Left ventricle myocardium superior (tissue), 1 donor: ENCODE measurements around the gene DNAH6. TPM values are rescaled to one million over a fixed set of nuclear protein-coding genes. Genes with fewer than 3 reads are reported as not detected.

ENCODE experiments used
- ATAC-seq: fragments of 200-7000 bp; cut with Tn5 transposase; one replicate; pipeline ENCODE4 v1.9.1; 2020; ENCODE audit warnings: mild to moderate bottlenecking, moderate library complexity
- DNase-seq: peaks from one replicate; pipeline ENCODE4 v3.0.0-alpha.2; 2020
- intact Hi-C: fragments of 100-400 bp; cut with micrococcal nuclease; formaldehyde crosslinking; loops from one replicate; pipeline ENCODE4 v1.11.0; 2022
- total RNA-seq: library from RNA; stranded (reverse); fragmentation: NEBNext Ultra II Directional; extraction: Animal tissue kit (Norgen Biotek cat#: 25700); gene quantifications from one replicate; pipeline ENCODE4 v1.2.1, GENCODE V29; 2021
- donor health status: DM: no; HTN: yes; CAD: no; lungs with severe emphysema.

Gene DNAH6
- total RNA-seq, 1 donor from 2014 or later: 0.22 TPM

DNA sequence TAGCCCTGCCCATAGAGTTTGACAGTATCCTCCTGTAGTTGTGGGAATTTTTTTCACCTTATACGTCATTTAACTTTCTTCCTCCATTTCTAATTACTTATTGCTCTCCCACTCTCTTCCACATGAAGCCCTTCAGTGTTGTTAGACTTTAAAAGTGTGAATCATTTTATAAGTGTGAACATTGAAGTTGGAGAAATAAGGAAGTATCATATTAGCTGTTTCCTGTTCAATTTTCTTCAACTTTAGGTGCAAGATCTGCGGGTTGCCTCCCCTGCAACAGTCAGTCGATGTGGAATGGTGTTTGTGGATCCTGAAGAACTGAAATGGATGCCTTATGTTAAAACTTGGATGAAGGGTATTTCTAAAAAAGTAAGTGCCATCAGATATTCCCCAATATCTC, 138.1 kb downstream of the DNAH6 start:
- ATAC-seq (no peak), DNase-seq (no peak)
- intact Hi-C loops: no loop called here

DNA sequence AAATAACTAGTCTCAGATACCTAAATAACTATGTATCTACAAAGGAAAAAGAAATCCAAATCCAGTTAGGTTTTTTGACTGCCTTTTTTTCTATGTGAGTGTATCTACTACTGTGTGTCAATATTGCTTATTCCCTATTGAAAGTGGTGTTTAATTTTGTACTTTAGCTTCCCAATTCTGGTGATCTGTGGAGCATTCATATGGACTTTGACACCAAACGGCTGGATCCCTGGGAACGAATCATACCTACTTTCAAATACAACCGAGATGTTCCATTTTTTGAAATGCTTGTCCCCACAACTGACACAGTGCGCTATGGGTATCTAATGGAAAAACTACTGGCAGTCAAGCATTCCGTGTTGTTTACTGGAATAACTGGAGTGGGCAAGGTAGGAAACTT, 152.8 kb downstream of the DNAH6 start:
- no peak for ATAC-seq
- intact Hi-C loops: no loop called here
- DNase-seq: no peak

DNA sequence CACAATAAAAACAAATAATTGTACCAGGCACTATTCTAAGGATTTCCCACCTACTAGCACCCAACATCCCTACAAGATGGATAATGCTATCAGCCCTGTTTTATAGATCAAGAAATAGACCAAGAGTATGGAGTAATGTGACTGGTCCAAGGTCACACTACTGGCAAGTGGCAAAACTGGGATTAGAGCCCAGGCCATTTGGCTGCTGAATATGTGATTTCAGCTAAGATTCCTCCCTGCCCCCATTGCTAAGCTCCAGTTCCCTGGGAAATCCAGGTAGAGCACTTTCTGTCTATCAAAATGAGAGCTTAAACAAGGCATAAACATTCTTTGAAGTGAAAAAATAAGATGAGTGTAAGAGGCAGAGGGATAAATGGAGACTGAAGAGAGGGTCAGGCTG, 157.8 kb downstream of the DNAH6 start:
- no peak for DNase-seq
- intact Hi-C loops: no loop called here
- ATAC-seq: no peak

DNA sequence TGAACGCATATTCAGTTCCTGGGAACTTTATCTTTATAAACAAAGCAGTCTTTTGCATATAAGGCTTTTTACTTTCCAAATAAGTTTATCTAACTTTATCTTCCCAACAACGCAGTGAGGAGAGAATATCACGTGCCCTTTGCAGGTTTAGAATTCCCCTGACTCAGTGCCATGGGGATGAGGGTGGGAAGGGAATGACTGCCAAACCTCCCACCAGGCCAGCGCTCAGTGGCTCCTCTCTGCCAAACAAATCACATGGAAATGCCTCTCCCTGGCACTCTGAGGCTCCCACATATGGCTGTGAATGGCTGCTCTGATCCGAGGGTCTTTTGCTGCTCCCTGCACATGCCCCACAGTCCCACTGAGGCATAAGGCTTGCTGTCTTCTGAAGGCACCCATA, 158.3 kb downstream of the DNAH6 start:
- ATAC-seq: no peak
- intact Hi-C loops: no loop called here
- DNase-seq: no peak

DNA sequence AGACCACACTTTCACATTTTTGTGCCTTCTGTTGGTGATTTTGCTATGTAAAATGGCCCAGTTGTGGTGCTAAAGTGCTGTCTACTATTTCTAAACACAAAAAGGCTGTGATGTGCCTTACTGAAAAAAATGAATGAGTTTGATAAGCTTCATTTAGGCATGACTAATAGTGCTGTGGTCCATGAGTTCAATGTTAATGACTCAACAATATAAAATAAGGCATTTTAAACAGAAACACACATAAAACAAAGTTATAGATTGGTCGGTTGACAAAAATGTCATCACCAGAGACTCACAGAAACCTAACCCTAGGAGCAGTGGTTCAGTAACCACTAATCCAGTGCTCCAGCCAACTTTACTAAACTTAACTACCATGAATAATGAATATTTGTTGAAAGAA, 160.0 kb downstream of the DNAH6 start:
- intact Hi-C loops: no loop called here
- ATAC-seq (no peak), DNase-seq (no peak)

DNA sequence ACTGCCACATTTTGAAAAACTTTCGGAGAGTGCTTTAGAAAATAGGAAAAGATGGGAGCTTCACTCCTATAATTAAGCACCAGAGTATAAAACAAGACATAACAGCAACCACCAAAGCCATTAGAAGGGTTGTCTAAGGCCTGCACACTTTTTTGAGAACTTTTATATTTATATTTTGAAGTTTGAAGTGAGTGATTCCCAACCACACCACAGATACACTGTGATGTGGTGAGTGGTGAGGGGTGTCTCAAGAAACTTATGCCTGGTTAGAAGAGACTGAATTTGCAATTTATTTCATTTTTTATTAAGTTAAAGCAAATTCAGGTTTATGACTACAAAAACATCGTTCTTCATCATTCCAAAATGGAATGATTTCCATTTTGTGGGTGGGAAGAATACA, 161.9 kb downstream of the DNAH6 start:
- ATAC-seq: no peak
- intact Hi-C loops: no loop called here
- no peak for DNase-seq

DNA sequence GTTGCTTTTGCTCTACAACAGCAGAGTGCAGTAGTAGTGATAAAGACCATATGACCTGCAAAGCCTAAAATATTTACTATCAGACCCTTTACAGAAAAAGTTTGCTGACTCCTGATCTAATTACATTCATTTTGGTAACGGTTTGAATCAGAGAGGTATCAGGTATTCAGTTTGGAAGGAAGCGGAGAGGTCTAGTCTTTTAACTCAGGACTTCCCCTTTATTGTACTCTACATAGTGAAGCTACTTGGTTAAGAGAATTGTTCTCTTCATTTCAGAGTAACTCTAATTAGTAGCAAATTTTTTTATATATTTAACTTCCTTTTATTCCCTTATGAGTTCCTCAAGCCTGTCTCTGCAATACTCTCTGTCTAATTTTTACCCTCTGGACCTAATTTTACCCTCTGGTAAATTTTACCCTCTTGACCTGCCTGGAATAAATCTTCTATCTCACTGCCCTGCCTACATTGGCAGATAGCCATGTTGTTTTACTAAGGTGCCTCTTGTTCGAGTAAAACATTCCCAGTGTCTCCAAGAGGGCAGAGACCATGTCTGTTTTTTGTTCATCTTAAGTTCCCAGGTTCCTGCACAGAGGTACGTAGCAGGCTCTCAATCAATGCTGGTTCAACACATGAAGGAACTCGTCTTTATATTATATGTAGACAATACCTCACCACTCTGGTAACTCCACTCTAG, 170.6 kb downstream of the DNAH6 start:
- ATAC-seq: peak; percentile 69
- intact Hi-C loops: no loop called here

DNA sequence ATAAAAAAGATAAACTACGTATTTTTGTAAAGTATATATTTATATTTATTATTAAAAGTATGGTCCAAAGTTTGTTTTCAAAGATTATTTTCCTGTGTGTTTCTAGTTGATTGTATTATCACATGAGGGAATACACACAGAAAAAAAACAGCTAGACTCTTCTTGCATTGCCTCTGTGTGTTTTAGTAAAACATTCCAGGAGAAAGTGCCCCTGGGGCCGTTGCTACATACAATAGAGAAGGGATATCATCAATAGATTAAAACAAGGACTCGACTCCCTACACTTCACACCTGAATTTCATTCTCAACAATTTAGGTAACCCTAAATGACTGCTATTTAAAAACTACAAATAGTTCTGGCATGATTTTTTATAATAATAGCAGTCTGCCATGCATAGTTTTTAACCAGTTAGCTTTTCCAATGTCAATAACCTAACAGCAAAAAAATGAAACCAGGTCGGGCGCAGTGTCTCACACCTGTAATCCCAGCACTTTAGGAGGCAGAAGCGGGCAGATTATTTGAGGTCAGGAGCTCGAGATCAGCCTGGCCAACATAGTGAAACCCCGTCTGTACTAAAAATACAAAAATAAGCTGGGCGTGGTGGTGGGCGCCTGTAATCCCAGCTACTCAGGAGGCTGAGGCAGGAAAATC, 171.3 kb downstream of the DNAH6 start:
- ATAC-seq: no peak
- intact Hi-C loops: no loop called here

More for the DNA sequence above, 170.6 kb downstream of the DNAH6 start:
- no peak for DNase-seq

DNA sequence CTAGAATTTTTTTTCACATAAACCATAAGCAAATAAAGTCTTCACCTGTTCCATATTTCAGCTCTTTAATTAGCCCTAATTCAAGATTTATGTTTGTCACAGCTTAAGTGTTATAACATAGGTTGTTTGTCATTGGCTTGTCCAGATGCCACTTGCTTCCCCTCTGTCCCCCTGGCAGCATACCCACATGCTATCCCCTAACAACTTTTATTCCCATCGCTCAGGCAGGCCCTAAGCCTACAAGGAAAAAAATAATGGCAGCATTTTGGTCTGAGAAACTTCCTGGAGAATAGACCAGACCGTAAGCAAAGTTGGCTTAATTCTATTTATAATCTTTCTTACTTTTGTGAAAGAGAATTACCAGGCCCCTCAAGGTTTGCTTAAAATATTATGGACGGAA, 173.9 kb downstream of the DNAH6 start:
- DNase-seq (no peak), ATAC-seq (no peak)
- intact Hi-C loops: no loop called here

More for the DNA sequence above, 171.3 kb downstream of the DNAH6 start:
- no peak for DNase-seq

DNA sequence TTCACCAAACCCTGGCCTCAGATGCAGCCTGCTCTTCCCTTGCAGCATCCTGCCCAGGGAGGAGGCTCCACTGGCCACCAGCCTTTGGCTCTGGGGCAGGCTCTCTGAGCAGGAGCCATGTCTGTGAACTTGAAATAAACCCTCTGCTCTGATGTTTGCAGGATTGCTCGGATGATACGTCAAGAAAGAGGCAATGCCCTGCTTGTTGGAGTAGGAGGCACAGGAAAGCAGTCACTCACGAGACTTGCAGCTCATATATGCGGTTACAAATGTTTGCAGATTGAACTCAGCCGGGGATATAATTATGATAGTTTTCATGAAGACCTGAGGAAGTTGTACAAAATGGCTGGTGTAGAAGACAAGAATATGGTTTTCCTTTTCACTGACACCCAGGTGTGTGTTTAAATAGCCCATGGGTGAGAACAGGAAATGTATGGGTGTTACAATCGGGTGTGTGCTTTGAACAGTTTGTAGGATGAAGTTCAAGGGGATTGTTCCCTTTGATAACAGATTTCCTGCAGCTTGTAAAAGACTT, 177.9 kb downstream of the DNAH6 start:
- intact Hi-C loops: no loop called here
- DNase-seq (no peak), ATAC-seq (no peak)

DNA sequence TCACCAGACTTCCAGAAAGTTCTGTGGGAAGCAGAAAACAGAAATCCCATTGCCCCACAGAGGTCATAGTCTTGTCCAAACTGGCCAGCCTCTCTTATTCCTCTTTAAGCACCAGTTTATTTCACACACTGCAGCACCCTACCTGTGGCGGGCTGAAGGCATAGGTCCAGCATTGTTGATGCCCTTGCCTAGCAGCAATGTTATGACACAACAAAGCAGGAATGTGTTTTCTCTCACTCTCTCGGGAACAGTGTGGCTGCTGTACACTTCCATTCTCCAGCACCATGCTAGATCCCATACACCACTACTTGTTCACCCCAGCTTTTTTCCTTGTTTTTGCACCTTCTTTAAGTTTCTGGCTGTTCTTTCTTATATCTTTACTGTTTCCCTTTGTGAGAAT, 181.6 kb downstream of the DNAH6 start:
- intact Hi-C loops: no loop called here
- ATAC-seq (peak; percentile 87), DNase-seq (no peak)

DNA sequence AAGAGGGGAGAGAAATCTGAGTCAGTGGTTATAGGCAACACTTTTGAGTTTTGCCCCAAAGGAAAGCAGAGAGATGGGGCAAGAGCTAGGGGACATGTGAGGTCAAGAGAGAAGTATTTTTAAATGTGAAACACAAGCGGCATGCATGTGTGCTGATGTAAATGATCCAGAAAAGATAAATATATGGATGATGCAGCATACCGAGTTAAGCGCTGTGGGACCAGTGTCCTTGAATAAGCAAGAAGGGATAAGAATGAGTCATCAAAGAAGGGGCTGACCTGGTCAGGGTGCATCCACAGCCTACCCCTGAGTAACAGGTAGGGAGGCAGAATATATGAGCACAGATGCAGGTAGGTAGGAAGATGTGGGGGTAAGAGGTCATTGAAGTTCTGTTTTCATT, 183.7 kb downstream of the DNAH6 start:
- ATAC-seq (no peak), DNase-seq (no peak)
- intact Hi-C loops: no loop called here

DNA sequence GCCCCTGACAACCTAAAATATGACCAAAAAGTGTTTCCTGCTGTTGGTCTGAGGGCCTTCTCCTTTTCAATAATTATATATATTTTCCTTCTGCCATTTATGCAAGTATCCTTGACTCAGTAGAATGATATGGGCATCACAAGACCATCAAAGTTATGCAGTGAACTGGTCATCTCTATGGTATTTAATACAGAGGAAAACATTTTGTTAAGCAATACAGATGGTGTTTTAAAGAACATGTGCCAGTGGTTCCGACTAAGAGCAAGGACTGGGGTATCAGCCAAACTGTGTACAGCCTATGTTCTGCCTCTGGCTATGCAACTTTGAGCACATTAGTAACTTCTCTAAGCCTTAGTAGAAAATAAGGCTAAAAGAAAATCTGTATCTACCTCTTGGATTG, 185.6 kb downstream of the DNAH6 start:
- intact Hi-C loops: no loop called here
- no peak for ATAC-seq
- DNase-seq: no peak

DNA sequence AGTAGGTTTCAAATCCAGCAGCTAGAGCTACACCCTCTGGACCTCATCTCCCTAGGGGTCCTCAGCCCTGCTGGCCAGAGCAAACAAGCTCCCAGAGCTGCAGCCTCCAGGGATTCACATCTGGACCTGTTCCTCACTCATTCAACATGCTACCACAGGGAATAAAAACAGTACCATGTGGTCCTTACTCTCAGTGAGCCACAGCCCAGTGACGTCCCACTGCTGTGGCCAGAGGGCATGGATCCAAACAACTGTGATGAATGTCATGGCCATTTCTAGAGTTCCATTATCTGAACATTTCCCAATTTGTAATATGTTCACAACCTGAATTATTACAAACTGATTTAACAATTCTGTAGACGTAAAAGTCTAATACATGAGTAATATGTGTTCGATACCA, 186.6 kb downstream of the DNAH6 start:
- DNase-seq (no peak), ATAC-seq (no peak)
- intact Hi-C loops: no loop called here

DNA sequence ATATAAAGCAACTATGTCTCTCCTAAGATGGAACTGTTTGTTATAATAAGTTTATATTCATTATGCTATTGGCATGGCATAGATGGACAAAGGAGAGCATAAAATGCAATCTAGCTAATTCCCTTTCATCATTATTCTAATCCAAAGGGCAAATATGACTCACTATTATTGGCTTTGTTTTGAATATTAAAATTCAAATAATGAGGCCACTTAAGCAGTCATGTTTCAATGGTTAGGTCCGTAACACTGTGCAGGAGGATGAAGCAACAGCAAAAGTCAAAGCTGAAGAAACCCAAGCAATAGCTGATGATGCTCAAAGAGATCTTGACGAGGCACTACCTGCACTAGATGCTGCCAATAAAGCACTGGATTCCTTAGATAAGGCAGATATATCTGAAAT, 187.5 kb downstream of the DNAH6 start:
- no peak for ATAC-seq

DNA sequence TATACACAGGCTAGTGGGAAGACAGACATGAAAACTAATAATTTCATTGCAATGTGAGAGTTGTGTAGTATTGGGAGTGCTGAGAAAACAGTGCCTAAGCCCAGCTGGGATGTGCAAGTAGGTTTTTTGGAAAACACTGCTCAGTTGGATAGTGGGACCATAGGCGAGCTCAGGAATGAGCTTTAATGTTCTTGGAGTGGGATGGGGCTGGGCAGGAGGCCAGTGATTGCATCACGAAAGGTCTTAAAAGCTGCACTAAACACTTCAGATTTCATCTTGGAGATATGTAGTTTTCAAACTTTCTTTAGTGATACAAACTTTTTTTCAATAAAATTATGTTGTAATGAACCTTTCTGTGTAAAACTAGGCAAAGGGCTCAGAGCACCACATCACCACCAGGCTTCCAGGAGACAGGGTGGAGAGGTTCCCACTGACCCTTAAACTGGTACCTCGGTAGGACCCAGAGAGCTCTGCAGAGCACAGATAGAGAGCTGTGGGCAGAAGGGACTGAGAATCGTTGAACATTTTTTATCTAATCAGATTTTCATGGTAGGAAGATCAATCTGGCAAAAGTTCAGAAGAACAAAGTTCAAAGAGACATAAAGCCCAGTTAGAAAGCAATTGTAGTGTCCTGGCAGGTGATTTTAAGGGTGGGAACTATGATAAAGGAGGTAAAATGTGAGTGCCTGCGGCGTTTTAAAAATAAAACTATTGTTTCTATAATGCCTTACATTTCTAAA, 188.4 kb downstream of the DNAH6 start:
- DNase-seq (no peak), ATAC-seq (no peak)
- intact Hi-C loops: no loop called here

More for the DNA sequence above, 187.5 kb downstream of the DNAH6 start:
- intact Hi-C loops: no loop called here
- no peak for DNase-seq

DNA sequence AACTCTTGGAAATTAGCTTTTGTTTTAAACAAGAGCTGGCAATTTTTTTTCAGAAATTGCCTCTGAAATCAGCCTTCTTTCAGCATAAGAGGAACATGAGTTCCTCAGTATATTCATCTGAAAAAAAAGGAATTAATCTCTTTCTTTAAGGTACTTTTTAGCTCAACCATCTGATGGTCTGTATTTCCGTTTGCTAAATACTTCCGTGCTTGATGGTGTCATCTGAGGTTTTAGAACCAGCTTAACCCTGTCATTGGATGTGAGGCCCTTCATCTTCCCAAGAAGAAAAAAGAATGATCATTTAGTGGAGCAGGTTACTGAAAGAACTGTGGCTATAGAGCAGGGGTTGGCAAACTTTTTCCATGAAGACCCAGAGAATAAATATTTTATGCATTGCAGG, 189.6 kb downstream of the DNAH6 start:
- DNase-seq (no peak), ATAC-seq (no peak)
- intact Hi-C loops: no loop called here

DNA sequence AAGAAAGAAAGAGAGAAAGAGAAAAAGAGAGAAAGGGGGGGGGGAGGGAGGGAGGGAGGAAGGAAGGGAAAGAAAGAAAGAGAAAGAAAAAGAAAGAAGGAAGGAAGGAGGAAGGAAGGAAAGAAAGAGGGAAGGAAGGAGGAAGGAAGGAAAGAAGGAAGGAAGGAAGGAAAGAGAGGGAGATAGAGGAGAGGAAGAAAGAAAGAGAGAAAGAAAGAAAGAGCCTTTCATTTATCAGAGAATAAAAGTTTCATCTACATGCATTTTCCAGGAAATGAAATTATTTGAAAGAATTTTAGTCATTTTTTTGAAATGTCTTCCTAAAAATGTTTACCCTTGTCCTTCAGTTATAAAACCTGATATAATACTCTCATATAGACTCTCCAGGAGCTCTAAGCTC, 192.1 kb downstream of the DNAH6 start:
- ATAC-seq (no peak), DNase-seq (no peak)
- intact Hi-C loops: no loop called here

DNA sequence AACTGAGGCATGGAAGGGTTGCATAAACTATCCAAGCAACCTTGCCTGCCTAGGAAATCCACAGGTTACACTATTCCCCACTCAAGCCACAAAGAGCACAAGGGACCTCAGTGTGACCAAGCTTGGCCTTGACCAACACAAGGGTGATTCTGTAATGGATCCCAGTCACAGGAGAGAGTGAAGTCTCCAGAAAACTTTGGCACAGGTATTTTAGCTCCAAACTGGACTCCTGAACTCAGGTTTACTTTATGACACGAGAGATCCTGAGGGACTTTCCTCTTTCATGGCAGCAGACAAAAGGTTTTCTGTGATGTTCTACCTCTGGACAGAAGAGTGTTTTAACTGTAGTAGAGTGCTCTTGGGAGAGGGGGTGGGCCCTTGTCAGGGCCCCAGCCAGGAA, 195.4 kb downstream of the DNAH6 start:
- DNase-seq: no peak
- ATAC-seq: no peak
- intact Hi-C loops: no loop called here

DNA sequence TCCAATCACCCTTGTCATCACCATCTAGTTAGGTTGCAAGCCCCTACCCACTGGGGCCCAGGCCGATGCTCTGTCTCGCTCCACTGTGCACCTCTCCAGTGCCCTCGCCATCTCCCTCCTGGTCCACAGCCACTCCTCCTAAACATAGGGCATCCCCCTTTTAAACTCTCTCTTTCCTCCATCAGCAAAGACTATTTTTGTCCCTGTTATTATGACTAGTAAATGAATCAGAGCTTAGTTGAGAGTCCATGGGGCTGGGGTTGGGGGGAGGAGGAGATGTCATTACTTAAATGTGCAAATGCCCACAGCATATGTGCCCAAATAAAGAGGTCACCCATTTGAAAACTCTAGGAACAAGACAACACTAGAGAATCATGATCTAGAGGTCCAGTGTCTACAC, 197.1 kb downstream of the DNAH6 start:
- DNase-seq (no peak), ATAC-seq (no peak)
- intact Hi-C loops: no loop called here
